GM18858 (cell line): ENCODE data around the gene PDXDC1.
"Not testable (repeated sequence)": the region's sequence is repeated elsewhere in the genome, so short reads cannot be mapped to it uniquely, and the experiment has no call there.

Source experiments
- ATAC-seq: cut with Tn5 transposase; IDR thresholded peaks from one replicate; pipeline ENCODE4 v1.9.1; 2021; ENCODE audit not compliant: unreplicated experiment

PDXDC1 gene

GRCh38 chr16:15148831-15149230 lies 174.0 kb downstream of the PDXDC1 start:
- not testable (repeated sequence) for ATAC-seq

- not testable (repeated sequence) for ATAC-seq
Measured at GRCh38 chr16:15149260-15149659, 174.4 kb downstream of the PDXDC1 start.

- ATAC-seq, result not testable (repeated sequence)
Measured at GRCh38 chr16:15154005-15154404, 179.2 kb downstream of the PDXDC1 start.

- ATAC-seq, result not testable (repeated sequence)
Measured at GRCh38 chr16:15154650-15155562, 180.1 kb downstream of the PDXDC1 start.

- not testable (repeated sequence) for ATAC-seq
Measured at GRCh38 chr16:15157644-15158043, 182.8 kb downstream of the PDXDC1 start.

- not testable (repeated sequence) for ATAC-seq
Measured at GRCh38 chr16:15159671-15160070, 184.8 kb downstream of the PDXDC1 start.

GRCh38 chr16:15160571-15160970 lies 185.7 kb downstream of the PDXDC1 start:
- not testable (repeated sequence) for ATAC-seq

GRCh38 chr16:15163055-15163454 lies 188.2 kb downstream of the PDXDC1 start:
- not testable (repeated sequence) for ATAC-seq

GRCh38 chr16:15166177-15166576 lies 191.4 kb downstream of the PDXDC1 start:
- not testable (repeated sequence) for ATAC-seq

GRCh38 chr16:15168303-15168702 lies 193.5 kb downstream of the PDXDC1 start:
- ATAC-seq, result not testable (repeated sequence)

GRCh38 chr16:15168953-15169652 lies 194.3 kb downstream of the PDXDC1 start:
- not testable (repeated sequence) for ATAC-seq

GRCh38 chr16:15179909-15180308 lies 205.1 kb downstream of the PDXDC1 start:
- not testable (repeated sequence) for ATAC-seq

- not testable (repeated sequence) for ATAC-seq
Measured at GRCh38 chr16:15180946-15181345, 206.1 kb downstream of the PDXDC1 start.

- ATAC-seq, result not testable (repeated sequence)
Measured at GRCh38 chr16:15184000-15184399, 209.2 kb downstream of the PDXDC1 start.
